C1 segment of cervical spinal cord (tissue), 14 donors: Measurements from ENCODE around the gene ENPP1.
"Not testable (repeated sequence)": the region's sequence is repeated elsewhere in the genome, so short reads cannot be mapped to it uniquely, and the experiment has no call there.

ENCODE experiments used
- DNase-seq, 14 donors: peaks; one replicate each; lab custom pipeline; 2025; lab: John Stamatoyannopoulos, UW

Gene ENPP1

DNA sequence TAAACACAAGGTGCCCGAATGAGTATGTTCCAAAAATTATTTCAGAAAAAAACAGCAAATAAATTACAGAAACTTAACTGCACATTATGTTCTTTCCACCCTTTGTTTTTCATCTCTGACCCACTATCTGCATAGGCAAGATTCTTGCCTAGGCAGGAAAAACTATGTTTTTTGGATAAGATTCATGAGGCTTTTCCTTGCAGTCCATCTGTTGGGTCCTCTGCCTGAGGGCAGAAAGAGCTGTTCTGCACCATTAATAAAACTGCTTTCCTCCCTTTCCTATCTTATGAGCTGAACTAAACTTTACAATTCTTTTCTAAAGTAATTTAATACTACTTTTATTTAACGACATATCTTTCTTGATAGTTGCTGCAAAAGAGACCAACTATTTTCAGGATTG lies 21.1 kb downstream of the ENPP1 start:
- DNase-seq = no peak

DNA sequence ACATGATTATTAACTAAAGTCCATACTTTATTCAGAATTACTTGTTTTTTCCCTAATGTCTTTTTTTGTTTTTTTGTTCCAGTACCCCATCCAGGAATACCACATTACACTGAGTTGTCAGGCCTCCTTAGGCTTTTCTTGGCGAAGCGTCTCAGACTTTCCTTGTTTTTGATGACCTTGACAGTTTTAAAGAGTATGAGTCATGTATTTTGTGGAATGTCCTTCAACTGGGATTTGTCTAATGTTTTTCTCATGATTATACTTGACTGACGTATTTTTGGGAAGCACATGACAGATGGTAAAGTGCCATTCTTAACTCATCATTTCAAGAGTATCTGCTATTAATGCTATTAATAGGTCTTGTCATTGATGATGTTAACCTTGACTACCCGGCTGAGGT lies 23.6 kb downstream of the ENPP1 start:
- DNase-seq = no peak

DNA sequence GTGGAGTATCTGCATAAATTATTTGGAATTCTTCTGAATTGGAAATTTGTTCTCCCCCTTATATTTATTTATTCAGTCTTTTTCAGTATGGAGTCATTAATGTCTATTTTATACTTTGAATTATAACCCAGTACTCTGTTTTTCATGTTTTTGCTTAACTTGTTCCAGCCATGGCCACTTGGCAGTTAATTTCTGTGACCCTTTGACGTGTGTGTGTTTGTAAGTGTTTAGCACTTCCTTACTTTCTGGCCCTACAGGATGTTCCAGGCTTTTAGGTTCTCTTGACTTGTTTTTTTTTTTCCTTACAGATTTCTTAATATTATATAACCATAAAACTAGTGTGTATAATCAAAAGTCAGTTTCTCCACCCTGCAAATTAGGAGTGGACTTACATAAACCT lies 24.1 kb downstream of the ENPP1 start:
- no peak for DNase-seq

DNA sequence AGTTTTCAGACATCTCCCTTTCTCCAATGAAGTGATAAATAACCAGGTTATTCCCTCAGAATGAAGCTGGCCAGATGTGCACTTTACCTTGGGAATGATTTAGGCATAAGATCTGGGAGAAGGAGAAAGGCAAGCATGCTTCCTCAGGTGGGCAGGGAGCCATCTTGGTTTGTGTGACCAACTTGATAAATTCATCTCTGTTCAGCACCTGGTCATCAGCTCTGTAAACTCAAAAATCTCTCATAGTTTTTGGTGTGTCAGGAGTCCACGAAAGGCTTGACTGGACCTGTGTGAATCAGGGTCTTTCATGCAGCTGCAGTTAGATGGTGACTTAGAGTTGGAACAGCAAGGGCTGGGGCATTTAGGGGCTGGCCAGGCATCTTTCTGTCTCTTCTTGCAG lies 24.5 kb downstream of the ENPP1 start:
- DNase-seq = no peak

DNA sequence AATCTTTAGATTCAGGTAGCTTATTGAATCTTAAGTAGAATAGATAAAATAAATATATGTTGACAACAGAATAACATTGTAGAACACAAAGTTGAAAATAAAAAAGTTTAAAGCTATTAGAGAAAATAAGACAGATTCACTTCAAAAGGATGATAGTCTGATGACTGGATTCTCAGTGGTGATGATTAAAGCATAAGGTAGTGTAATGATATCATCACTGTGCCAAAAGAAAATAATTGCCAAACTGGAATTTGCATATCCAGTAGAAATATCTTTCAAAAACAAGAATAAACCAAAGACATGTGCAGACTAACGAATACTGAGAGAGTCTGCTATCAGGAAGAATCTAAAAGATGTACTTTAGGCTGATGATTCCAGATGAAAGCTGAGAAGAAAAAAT lies 30.2 kb downstream of the ENPP1 start:
- no peak for DNase-seq

DNA sequence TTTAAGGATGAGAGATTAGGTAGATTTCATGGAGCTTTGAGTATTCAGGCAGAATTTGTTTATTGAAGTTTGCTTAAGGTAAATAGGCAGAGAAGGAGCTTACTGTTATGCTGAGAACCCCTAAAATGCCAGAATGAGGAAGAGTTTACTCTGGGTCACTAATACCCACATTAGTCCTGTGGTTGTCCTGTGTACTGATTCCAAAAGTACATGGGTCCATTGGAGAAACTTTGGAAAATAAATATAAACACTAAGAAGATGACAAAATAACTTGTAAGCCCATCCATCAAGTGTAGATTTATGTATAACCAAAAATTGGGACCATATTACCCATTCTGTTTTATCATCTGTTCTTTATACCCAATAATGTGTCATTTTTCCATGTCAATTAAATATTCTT lies 31.6 kb downstream of the ENPP1 start:
- DNase-seq = no peak

DNA sequence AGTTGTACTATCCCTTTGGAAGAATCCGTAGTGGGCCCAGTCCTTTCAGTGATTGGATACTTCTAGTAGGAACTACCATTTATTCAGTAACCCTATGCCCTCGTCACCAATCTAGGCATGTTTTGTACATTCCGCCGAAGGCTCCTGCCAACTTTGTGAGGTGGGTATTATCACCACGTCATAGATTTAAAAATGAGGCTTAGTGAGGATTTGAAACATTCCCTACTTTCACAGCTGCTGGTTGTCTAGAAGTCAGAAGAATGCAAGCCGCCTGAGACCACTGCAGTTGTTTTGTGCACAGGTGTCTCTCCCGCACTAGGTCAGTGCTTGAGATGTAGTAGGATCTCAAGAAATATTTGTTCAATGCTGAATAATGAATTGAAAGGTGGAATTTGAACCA lies 32.6 kb downstream of the ENPP1 start:
- DNase-seq = no peak

DNA sequence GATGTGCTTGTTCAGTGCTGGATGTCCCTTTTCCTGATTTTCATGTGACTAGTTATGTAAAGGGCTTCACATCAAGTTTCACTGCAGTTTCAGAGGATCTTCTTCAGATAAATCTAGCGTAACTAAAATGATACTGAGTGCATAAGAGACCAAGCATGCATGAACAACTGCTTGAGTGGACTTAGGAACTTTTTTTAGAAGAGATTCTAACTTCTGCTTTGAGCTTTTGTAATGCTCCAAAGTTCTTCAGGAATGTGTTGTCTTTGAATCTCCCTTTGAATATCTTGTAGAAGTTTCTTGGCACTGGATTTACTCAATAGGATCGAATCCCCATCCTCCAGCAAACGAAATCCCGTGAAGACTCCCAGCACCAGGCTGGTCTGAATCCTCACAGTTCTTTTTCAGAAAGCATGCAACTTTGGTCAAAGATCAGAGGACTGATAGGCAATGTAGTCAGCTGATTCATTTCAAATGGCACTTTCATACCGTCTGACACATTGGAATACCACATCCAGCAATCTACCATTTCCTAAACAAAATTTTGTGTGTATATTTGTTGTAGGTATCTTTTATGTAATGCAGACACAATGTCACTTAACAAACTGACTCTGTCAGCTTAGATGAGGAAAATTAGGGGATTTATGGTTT lies 33.2 kb downstream of the ENPP1 start:
- no peak for DNase-seq

DNA sequence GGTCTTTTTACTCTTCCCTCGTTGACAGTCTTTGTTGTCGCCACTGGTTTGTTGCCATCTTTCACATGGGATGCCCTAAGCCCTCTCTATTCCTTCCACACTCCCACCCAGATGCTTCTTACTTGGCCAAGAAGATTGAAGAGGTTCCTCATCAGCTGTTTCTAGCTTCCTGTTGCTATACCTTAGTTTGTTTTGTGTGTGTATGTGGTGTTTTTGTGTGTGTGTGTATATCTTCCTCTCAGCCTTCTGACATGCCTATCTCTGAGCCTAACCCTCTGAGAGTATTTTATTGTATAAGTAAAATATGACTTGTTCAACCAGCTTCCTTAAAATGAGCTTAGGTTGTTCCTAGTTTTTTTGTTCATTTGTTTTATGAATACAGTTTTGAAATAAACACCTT lies 35.9 kb downstream of the ENPP1 start:
- DNase-seq = no peak

DNA sequence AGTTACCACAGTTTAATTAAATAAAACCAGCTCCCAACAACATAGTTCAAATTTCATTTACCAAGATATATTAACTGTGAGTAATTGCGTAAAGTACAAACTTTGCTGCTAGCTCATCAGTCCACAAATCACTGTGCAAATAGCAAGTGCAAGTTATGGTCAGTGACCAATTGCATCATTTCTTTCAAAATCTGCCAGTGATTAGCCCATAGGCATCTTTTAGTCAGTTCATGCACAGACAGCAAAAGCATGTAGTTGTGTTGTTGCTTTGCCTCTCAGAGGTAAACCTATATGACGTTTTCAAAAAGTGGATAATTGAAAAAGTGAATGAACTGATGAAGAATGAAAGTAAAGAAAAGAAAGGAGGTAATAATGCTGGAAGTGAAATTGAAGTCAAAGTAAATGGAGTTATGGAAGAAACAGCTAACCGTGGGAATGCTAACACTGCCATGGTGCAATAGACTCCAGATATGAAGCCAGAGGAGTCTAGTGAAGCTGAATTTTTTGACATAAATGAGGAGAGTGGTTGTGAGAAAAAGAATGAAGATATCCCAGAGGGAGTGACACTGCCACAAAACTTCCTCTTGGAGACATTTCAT lies 36.5 kb downstream of the ENPP1 start:
- DNase-seq = no peak

DNA sequence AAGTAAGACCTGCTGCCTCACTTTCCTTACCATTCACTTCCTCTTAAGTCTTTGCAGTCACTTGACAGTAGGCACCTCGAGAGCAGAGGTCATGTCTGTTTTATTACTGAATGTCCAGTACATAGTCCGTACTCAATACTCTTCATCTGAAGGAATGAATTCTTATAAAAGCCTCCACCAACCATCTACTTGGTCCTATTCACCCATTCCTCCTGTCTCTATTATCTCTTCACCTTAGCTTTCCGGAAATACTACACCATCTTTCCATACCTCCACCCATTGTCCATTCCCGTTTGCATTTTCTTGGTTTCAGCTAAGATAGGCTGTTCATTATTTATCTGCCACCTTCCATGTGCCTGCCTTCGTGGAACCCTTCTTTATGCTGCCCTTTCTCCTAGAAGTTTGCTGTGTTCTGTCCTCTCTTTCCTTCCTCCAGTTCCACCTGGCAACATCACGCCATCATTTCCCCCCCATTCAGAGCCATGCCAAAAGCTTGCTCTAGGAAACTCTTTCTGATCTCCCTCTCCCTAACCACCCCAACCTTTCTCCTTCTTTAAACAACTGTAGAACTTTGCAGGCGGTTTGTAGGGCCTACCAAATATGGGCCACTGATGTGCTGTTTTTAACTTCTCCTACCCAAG lies 38.3 kb downstream of the ENPP1 start:
- DNase-seq = no peak

DNA sequence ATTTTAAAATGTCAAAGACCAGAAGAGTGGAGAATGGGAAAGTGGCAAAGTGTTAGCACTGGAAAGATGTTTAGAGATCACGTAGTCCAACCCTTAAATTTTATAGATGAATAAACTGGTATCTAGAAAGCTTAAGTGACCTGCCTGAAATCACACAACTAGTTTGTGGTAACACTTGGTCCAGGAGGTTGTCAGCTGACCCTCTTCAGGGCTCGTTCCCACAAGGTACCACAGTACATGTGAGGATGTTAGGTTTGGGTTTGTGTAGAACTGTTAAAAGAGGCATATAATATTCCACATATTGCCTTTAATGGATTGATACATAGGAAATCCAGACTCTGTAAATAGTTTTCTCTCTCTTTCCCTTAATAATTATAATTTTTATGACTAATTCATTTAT lies 39.1 kb downstream of the ENPP1 start:
- no peak for DNase-seq

DNA sequence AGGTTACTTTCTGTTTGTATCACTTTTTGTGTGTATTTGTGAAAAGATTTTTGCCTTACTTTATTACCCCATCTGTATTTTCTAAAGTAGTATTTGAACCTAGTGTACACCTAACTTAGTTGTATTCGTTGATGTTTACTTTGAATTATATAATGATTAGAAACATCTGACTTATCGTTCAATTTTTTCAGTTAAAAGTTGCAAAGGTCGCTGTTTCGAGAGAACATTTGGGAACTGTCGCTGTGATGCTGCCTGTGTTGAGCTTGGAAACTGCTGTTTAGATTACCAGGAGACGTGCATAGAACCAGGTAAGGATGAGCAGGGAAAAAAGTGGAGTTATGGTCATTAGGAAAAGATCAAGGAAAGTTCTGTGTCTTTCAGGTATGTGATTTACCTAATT lies 42.0 kb downstream of the ENPP1 start:
- no peak for DNase-seq

DNA sequence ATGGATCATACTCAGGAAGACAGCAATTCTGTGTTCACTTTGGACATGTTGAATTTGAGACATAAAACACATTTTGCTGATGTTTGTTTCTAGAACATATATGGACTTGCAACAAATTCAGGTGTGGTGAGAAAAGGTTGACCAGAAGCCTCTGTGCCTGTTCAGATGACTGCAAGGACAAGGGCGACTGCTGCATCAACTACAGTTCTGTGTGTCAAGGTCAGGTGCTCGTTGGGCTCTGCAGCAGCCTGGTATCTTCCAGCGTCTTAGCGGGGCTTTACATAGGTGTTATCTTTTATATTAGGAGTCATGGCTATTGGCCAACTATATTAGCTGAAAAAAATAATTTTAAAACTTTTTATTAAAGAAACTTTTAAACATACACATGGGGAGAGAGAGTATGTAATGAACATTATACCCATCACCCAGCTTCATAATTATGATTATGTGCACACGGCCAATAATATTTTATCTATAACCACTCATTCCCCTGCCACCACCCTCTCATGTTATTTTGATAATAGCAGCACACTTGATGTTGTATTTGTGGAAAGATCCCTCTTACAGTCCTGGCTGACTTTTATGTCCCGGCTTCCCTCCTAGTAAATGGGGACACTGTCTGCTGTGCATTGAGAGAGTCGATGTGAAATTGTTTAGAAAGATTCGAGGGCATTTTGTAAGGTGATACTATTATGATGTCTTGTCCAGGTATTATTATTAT lies 43.4 kb downstream of the ENPP1 start:
- no peak for DNase-seq

DNA sequence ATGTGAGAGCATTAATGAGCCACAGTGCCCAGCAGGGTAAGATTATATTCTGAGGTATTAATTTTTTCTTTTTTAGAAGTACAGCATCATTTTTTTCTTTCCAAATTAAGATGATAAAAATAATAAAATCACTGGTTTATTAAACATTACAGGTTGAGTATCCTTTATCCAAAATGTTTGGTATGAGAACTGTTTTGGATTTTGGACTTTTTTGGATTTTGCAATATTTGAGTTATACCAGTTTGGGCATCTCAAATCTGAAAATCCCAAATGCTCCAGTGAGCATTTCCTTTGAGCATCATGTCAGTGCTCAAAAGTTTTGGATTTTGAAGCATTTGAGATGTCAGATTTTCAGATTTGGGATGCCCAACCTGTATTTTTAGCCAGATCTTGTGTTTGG lies 44.4 kb downstream of the ENPP1 start:
- no peak for DNase-seq

DNA sequence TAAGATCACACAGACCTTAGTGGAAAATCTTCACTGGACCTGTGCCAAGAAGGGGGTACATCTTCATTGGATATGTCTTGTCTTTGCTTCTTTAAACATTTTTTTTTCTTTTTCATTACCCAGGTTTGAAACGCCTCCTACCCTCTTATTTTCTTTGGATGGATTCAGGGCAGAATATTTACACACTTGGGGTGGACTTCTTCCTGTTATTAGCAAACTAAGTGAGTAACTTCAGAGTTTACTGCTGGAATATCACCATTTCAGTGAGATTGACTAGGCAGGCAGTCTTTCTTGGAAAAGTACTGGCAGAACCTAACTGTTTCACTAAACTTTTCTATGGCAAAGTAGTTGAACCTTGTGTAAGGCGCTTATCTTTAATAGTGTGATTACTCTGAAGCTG lies 47.0 kb downstream of the ENPP1 start:
- DNase-seq = no peak

DNA sequence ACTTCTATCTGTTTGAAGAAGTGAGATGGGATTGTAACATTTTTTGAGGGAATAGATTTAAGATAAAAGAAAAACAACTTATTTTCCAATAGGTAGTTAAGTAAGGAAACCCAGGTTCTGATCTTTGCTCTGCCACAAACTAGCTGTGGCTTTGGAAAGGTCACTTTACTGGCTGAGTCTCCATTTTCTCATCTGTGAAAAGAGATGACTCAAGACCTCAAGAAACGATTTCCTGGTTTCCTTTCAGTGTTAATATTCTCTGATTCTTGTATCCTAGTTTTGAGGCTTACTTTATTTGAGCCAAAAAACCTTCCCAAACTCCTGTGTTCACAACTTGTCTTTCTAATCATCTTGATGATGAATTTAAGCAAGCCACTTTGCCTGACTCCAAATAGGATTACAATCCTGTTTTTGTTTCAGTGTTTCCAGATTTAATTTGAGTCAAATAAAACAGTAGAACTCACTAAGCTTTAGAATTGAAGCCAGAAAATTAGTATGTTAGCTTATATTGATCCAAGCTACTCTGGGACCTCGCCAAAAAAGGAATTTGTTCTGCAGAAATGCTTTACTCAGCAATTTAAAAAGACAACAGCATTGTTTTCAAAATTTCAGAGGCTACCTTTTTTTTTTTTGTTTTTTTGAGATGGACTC lies 51.1 kb downstream of the ENPP1 start:
- no peak for DNase-seq

DNA sequence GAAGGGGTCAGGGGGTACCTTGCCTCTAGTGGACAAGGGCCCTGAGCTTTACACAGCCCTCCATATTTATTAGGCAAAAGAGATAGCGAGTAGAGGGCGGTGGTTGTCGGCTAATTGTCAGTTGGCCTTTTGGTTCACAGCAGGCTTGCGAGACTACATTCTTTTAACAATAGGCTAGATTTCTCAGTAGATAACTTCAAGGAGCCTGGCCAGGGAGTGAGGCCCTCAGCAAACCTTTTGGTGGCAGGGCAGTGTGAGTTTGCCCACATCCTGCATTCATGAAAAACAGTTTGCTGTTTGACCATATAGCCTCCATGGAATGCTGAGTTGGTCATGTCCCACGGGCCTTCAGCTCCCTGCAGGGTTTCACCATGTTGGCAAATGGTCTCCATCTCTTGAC lies 51.8 kb downstream of the ENPP1 start:
- DNase-seq = not testable (repeated sequence)

DNA sequence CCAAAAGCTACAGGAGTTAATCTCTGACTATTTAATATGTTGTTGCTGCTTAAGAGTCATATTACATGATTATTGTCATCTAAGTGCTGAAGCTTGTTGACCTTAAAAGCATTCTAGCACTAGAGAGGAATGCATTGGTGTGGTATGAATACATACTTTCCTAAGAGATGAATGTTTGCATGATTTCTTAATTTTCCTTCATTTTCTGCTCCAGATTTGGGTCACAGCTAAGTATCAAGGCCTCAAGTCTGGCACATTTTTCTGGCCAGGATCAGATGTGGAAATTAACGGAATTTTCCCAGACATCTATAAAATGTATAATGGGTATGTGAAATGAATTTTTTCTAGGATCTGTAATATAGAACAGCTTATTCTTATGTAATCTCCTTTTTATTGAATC lies 53.6 kb downstream of the ENPP1 start:
- no peak for DNase-seq

DNA sequence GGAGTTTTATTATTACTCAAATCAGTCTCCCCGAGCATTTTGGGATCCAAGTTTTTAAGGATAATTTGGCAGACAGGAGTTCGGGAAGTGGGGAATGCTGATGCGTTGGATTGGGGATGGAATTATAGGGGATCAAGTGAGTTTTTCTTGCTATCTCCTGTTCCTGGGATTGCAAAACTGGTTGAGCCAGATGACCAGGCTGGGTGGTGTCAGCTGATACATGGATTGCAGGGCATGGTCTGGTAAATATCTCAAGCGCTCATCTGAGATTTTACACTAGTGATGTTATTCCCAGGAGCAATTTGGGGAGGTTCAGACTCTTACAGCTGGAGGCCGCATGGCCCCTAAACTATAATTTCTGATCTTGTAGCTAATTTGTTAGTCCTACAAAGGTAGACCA lies 54.7 kb downstream of the ENPP1 start:
- no peak for DNase-seq

DNA sequence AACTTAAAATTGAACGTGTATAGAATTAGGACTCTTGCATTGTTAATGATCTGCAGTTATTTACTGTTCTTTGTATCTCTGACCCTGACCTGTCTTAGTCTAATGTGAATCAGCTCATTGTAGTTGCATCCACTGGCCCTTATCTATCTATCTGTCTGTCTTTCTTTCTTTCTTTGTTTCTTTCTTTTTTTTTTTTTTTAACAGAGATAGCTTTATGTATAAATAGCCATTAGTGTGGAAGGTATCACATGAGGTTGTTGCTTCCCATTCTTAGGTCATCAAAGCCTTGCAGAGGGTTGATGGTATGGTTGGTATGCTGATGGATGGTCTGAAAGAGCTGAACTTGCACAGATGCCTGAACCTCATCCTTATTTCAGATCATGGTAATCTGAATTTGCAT lies 59.9 kb downstream of the ENPP1 start:
- DNase-seq = no peak

DNA sequence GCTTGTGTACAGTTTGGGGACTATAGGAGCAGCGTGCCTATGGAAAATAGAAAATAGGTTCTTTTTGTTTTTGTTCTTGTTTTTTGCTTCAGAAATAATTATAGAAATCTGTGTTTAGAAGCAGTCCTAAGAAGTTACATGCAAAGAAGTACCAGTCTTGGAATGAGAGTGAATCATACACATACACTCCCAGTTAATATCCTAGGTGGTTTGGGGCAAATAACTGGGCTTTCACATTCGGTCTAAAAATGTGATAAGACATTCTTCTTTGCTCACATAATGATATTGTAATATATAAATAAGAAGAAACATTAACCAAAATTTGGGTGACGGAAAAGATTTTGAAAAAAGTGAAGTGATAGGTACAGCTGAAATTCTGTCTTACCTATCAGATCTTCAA lies 61.0 kb downstream of the ENPP1 start:
- no peak for DNase-seq
